ENCODE measurements around the gene MAP2K6.

Gene MAP2K6

GRCh38 chr17:69539781-69540319, 125.4 kb downstream of the MAP2K6 start:
- peak; percentile 21 for DNase-seq

DNA sequence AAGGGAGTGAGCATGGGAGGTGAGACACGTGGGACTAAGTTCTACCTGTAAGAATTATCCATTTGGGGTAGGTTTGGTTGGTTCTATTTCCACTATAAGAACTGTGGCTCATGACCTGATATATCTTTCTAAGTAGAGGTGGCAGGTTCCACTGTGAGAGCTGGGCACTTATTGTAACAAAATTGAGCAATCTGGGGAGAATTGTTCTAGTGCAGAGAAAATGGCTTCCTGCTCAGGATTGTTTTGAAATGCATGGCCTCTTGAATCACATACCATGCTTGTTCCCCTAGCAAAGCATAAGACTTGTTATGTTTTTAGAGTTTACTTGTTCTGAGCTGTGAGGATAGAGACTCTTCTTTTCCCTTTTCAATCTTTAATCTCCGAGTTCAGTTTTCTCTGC, 125.9 kb downstream of the MAP2K6 start:
- DNase-seq: no peak

DNA sequence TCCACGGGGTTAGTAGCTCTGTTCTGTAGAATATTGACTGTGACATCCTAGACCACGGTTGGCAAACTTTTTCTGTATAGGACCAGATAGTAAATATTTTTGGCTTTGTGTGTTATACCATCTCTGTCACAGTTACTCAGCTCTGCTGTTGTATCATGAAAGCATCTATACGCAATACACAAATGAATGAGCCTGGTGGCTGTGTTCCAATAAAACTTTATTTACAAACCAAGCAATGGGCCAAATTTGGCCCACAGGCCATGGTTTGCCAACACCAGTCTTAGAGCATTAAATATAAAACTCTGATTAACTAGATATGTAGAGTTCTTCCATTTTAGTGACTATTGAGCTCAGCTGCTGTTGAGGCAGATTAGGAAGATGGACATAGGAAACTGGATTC, 132.7 kb downstream of the MAP2K6 start:
- no peak for DNase-seq

- DNase-seq: no peak
Measured at GRCh38 chr17:69547947-69548346, 133.4 kb downstream of the MAP2K6 start.

- DNase-seq: no peak
Measured at GRCh38 chr17:69551212-69552010, 136.9 kb downstream of the MAP2K6 start.

DNA sequence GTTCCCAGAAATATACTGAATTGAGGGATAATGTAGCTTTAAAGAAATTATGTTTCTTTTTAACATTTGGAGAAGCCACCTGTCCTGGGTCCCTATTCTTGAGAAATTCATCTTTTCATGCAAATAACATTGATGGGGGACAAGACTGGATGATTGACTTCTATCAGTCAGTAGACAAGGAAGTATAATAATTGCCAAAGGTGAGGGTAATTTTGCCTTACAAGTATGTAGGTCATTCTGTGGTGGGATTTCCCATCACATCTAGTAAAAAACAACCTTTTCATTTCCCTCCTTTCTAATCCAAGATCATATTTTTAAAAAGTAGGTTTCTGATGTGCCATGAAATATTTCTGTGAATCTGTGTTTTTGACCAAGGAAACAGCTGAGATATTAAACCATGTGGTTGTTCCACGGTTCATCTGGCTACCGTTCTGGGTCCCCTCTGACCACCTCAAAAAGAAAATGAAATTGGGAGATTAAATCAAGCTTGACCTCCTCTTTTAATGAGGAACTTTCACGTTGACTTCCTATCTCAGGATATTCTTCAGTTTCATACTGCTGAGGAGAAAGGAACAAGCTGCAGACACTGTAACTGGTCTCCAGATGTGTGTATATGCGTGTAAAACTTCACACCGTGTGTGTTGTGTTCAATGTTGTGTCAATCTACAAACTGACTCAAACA, 138.6 kb downstream of the MAP2K6 start:
- no peak for DNase-seq

DNA sequence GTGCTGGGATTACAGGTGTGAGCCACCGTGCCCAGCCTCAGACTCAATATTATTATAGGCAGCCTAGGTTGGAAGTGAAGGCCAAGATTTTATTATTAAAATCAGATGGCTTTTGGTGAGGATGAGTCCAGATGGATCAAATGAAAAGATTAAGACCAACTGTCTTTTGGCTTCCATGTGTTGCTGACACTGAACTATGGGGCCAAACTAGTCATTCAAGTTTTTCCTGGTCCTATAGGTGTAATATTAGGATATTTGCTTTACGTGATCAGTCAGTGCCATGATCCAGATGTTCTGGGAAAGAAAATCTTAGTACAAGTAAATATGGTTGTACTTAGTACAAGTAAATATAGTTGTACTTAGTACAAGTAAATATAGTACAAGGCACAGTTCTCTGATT, 140.6 kb downstream of the MAP2K6 start:
- DNase-seq: no peak

DNA sequence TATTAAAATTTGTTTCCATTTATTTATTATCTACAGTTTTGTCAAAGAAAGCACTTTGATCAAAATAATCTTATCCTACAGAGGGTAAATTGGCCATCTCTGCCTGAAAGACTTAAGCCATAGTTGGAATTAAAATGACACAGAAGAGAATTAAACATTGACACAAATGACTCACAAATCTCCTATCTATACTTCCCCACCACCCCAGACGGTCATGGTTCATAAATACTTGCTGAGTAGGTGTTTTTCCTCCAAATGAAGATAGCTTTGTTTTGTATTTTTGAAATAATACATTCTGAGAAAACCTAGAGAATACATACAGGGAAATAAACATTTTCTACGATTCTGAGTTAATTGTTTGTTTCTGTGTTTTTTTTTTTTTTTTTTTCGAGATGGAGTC, 142.8 kb downstream of the MAP2K6 start:
- no peak for DNase-seq

GRCh38 chr17:69558796-69559195, 144.3 kb downstream of the MAP2K6 start:
- no peak for DNase-seq

- no peak for DNase-seq
Measured at GRCh38 chr17:69560987-69561441, 146.5 kb downstream of the MAP2K6 start.

- no peak for DNase-seq
Measured at GRCh38 chr17:69561462-69561861, 147.0 kb downstream of the MAP2K6 start.

GRCh38 chr17:69565447-69565846, 150.9 kb downstream of the MAP2K6 start:
- DNase-seq: no peak

DNA sequence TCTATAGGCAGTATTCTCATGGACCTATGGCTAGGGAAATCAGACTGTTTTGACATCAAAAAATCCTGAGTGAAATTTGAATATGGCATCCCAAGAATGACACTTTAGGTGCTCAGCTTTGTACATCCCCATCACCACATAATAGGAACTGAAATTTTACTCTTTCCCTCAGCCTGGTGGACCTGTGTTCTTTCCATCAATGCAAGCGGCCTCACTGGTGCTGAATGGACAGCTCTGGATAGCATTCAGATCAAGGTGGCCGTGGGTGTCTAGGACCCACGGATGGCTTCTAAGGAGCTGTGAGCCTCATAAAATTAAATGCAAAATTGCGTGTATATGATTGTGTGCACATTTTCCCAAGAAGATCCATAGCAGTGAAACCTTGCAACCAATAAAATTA, 152.6 kb downstream of the MAP2K6 start:
- no peak for DNase-seq

DNA sequence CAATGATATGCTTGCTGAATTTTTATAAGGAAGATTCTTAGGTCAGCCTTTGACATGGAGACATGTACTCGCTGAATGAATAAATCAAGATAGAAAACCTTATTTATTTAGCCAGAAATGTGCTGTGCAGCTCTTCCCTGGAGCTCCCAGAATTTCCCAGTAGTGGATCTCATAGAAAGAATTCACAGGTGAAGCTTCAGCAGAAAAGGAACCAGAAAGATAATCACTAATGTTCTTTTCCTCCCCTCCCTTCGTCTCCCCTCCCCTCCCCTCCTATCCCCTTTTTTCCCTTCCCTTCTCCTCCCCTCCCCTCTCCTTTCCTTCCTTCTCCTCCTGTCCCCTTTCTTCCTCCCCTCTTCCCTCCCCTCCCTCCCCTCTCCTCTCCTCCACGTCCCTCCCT, 158.2 kb downstream of the MAP2K6 start:
- DNase-seq: no peak

GRCh38 chr17:69573396-69573795, 158.9 kb downstream of the MAP2K6 start:
- no peak for DNase-seq

DNA sequence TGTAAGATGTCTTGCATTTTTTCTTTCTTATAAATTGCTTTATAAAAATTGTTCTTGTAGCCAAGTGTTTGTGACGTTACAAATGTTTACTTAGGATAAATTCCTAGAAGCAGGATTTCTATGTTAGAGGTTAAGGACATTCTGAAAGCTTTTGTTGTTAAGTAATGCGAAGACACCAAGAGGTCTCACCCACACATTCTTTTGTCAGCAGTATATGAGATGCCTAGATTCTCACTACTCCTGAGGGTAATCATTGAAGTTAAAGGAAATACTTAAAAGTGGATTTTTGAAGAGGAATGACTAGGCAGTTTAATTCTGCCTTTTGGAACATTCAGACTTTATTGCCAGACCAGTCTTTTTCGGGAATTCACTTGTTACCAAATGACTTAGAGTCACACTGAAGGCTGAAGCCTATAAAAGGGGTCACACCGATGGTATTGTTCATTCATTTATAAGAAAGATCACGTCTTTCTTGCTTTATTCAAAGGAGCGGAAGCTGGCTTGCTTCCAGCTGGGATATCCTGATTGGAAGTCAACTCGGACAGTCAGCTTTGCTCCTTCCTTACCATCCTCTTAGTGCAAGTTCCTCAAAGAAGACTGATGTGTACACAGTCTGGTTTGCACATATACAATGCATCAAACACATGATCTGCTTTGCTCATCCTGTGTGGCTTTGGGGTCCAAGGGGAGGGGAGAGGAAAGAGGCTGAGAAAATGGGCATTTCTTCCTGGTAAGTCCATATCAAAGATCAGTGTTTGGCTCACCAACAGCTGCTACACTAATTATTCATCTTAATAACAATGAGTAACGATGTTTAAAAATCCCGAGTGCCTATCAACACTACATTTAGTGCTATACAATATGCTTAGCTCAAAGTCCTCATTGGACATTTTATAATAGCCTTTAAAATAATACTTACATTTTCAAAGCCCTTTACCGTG, 160.0 kb downstream of the MAP2K6 start:
- DNase-seq: no peak

- DNase-seq: peak; percentile 41
Measured at GRCh38 chr17:69575346-69575761, 160.9 kb downstream of the MAP2K6 start.

DNA sequence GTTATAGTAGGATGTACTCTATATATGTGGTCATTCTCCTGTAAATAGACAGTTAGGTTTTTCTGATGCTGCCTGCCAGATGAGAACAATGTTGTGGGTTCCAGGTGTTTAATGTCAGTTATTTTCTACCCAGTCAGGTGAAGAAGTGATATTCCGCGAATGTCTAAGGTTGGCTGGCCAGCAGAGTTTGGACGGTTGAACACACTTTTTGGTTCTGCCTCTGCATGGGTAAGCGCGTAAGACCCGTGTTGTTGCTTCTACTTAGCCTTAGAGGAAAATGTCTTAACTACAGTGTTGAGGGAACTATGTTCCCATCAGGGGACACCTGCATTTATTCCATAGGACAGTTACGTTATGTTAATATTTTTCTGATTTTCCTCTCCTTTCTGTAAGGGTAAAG, 162.6 kb downstream of the MAP2K6 start:
- no peak for DNase-seq

- peak; percentile 20 for DNase-seq
Measured at GRCh38 chr17:69578385-69578936, 164.0 kb downstream of the MAP2K6 start.

GRCh38 chr17:69579961-69580677, 165.6 kb downstream of the MAP2K6 start:
- no peak for DNase-seq

- no peak for DNase-seq
Measured at GRCh38 chr17:69581061-69581961, 166.8 kb downstream of the MAP2K6 start.
